ENCODE measurements around the gene RHOD. TPM values are rescaled to one million over a fixed set of nuclear protein-coding genes. Genes with fewer than 3 reads are reported as not detected.

The RHOD gene
- total and polyA plus RNA-seq, 10 of the 15 experiments (the other 5 are each of a cell fraction or from before 2014, with no cell fraction given): 0.15 to 2.6 (median 1.9) TPM; not detected in 2

- SMC1A ChIA-PET (ENCODE audit: uncharacterized antibody, unreplicated experiment): interaction anchor here (5.9 kb wide), 1 partner anchor 11 kb away, joined by 28 read pairs; no protein-coding TSS in a partner anchor
- intact Hi-C loops (cut with micrococcal nuclease; ENCODE audit: unreplicated experiment) (no loop called here), in situ Hi-C loops (cut with MboI) (no loop called here)
- Histone ChIP-seq H3K36me3 (ENCODE audit: control insufficient read depth in 2 of 2, insufficient read depth in 2 of 2, low read length in 1 of 2) (no peaks in the 10 kb centered on the region), H3K27me3 (replicated peaks in 1 of 2; ENCODE audit: control insufficient read depth in 2 of 2, insufficient read depth in 2 of 2, low read length in 1 of 2) (no peaks in the 10 kb centered on the region), H3K4me1 (ENCODE audit: control insufficient read depth, insufficient read depth, low read length) (peaks cover 36% of the 10 kb centered on the region), H3K27ac (ENCODE audit: control insufficient read depth, insufficient read depth) (no peak overlapping the region), H3K4me2 (ENCODE audit: control insufficient read depth, insufficient read depth) (no peak overlapping the region), H2AFZ (ENCODE audit: control insufficient read depth, low read depth, low read length) (no peak overlapping the region; the same call in 1 of the 2 replicates), H3K9me3 (replicated peaks; ENCODE audit: control insufficient read depth, insufficient read depth, low read length) (no peaks in the 10 kb centered on the region), H3K9ac (ENCODE audit: control insufficient read depth, insufficient read depth, low read length) (no peak overlapping the region), H4K20me1 (ENCODE audit: control insufficient read depth, insufficient read depth) (no peaks in the 10 kb centered on the region), H3K4me3 (no peak overlapping the region), H3K79me2 (ENCODE audit: control insufficient read depth, insufficient read depth, low read length) (no peaks in the 10 kb centered on the region)
- no peak for FAIRE-seq
- DNase-seq (ENCODE audit: low read depth, low spot score): no peak
- 98% methylated on average over 5 of the region's 8 CpGs for WGBS (ENCODE audit: insufficient coverage, insufficient replicate concordance, low lambda C conversion rate, missing lambda C conversion rate)
- CTCF ChIA-PET: no interaction called here
- POLR2A ChIA-PET: interaction anchor here (1.1 to 1.2 kb wide), 2 partner anchors 9 to 11 kb away, joined by 3 read pairs; no protein-coding TSS in a partner anchor
- no TSS peak for BruUV-seq (replicated peaks)
- TF ChIP-seq EED (IDR thresholded peaks at IDR 0.05; ENCODE audit: low read depth) (no peak), E2F8 (IDR thresholded peaks at IDR 0.05; ENCODE audit: low read depth, partially characterized antibody) (no peak), LARP7 (IDR thresholded peaks at IDR 0.05) (no peak), TCF12 (IDR thresholded peaks at IDR 0.05; ENCODE audit: low read depth, low read length) (no peak), NR2C2 (IDR thresholded peaks at IDR 0.05; ENCODE audit: borderline replicate concordance, control insufficient read depth, insufficient read length, low read depth) (no peak), IRF4 (IDR thresholded peaks at IDR 0.05; ENCODE audit: low read depth, low read length) (no peak), DPF2 (IDR thresholded peaks at IDR 0.05) (no peak), FOXK2 (IDR thresholded peaks at IDR 0.05) (no peak), CBFB (IDR thresholded peaks at IDR 0.05; ENCODE audit: low read depth) (no peak), JUNB (IDR thresholded peaks at IDR 0.05) (no peak), USF2 (IDR thresholded peaks at IDR 0.05; ENCODE audit: borderline replicate concordance, low read depth, low read length) (no peak), RB1 (IDR thresholded peaks at IDR 0.05; ENCODE audit: borderline replicate concordance) (no peak), ZBTB40 (IDR thresholded peaks at IDR 0.05; ENCODE audit: borderline replicate concordance) (no peak)
- RAD21 ChIA-PET (ENCODE audit: unreplicated experiment): no interaction called here
- no peak for ATAC-seq
Observed at GRCh38 chr11:67102664-67103063, 46.0 kb downstream of the RHOD start.
